Vagina (tissue), 2 donors: Measurements from ENCODE around the gene GART. TPM values are rescaled to one million over a fixed set of nuclear protein-coding genes. Genes with fewer than 3 reads are reported as not detected.

Experiments used
- DNase-seq, 2 donors: peaks; one replicate each; pipeline ENCODE4 v3.0.0-alpha.2; 2017; ENCODE audit errors: extremely low spot score in 2 of 2
- H3K27ac ChIP-seq: fragments of 200-600 bp; sonication (generic); one replicate; pipeline ENCODE4 v1.5.1; 2019
- H3K27me3 ChIP-seq: fragments of 200-600 bp; sonication (generic); one replicate; pipeline ENCODE4 v1.5.1; 2019
- H3K36me3 ChIP-seq, 2 donors: fragments of 200-600 bp; sonication (generic); one replicate each; pipeline ENCODE4 v1.5.1; 2017 to 2019
- H3K4me1 ChIP-seq: fragments of 200-600 bp; sonication (generic); one replicate; pipeline ENCODE4 v1.5.1; 2019
- H3K4me3 ChIP-seq, 2 donors: fragments of 200-600 bp; sonication (generic); 1 replicate in 1 of 2; 2 replicates in 1 of 2; pipeline ENCODE4 v1.5.1; 2016 to 2019
- H3K9me3 ChIP-seq: fragments of 200-600 bp; sonication (generic); one replicate; pipeline ENCODE4 v1.5.1; 2019
- CTCF ChIP-seq, 3 experiments: fragments of 450-650 bp in 2 of 3; fragments of 200-600 bp in 1 of 3; sonication (generic) in 1 of 3; IDR thresholded peaks; one replicate each; pipeline ENCODE4 v1.5.1; 2017 to 2019; ENCODE audit warnings: antibody characterized with exemption in 3 of 3, mild to moderate bottlenecking in 2 of 3, moderate library complexity in 2 of 3
- POLR2A ChIP-seq, 2 donors: fragments of 450-650 bp; IDR thresholded peaks; one replicate each; pipeline ENCODE4 v1.6.1; 2017; ENCODE audit warnings: antibody characterized with exemption in 2 of 2, mild to moderate bottlenecking in 2 of 2, moderate library complexity in 2 of 2
- POLR2AphosphoS5 ChIP-seq, 2 donors: sonication (generic); formaldehyde crosslinking; IDR thresholded peaks; one replicate each; pipeline ENCODE4 v1.9.0; 2017; ENCODE audit warnings: antibody characterized with exemption in 2 of 2, mild to moderate bottlenecking in 2 of 2, low read depth in 1 of 2; ENCODE audit not compliant: insufficient read depth in 1 of 2
- intact Hi-C: fragments of 100-400 bp; cut with DNase I; formaldehyde crosslinking; loops from one replicate; pipeline ENCODE4 v1.15.1; 2023
- total RNA-seq: library from RNA; depleted of rRNA; stranded (reverse); fragments of >200 nt; gene quantifications from one replicate; pipeline ENCODE4 v1.2.3, GENCODE V29; 2016

GART gene
- total RNA-seq, 1 donor from 2014 or later, result 47.6 TPM

DNA sequence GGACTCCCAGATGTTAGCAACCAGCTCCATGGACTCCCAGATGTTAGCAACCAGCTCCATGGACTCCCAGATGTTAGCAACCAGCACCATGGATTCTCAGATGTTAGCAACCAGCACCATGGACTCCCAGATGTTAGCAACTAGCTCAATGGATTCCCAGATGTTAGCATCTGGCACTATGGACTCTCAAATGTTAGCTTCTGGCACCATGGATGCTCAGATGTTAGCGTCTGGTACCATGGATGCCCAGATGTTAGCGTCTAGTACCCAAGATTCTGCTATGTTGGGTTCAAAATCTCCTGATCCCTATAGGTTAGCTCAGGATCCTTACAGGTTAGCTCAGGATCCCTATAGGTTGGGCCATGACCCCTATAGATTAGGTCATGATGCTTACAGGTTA lies 9.7 kb upstream of the GART start:
- Histone ChIP-seq H3K4me3 (no peak overlapping the region), H3K36me3 (peaks cover 0 to 76% of the 10 kb centered on the region in 2 donors), H3K4me1 (peaks cover 26% of the 10 kb centered on the region), H3K27ac (no peak overlapping the region), H3K27me3 (no peaks in the 10 kb centered on the region), H3K9me3 (no peaks in the 10 kb centered on the region)
- no peak for DNase-seq
- TF ChIP-seq POLR2AphosphoS5 (IDR thresholded peaks at IDR 0.05; ENCODE audit: insufficient read depth in 1 of 2, low read depth in 1 of 2), result no peak
- TF ChIP-seq CTCF (IDR thresholded peaks at IDR 0.05), result no peak
- no peak for TF ChIP-seq POLR2A (IDR thresholded peaks at IDR 0.05)
- intact Hi-C loops, result no loop called here

DNA sequence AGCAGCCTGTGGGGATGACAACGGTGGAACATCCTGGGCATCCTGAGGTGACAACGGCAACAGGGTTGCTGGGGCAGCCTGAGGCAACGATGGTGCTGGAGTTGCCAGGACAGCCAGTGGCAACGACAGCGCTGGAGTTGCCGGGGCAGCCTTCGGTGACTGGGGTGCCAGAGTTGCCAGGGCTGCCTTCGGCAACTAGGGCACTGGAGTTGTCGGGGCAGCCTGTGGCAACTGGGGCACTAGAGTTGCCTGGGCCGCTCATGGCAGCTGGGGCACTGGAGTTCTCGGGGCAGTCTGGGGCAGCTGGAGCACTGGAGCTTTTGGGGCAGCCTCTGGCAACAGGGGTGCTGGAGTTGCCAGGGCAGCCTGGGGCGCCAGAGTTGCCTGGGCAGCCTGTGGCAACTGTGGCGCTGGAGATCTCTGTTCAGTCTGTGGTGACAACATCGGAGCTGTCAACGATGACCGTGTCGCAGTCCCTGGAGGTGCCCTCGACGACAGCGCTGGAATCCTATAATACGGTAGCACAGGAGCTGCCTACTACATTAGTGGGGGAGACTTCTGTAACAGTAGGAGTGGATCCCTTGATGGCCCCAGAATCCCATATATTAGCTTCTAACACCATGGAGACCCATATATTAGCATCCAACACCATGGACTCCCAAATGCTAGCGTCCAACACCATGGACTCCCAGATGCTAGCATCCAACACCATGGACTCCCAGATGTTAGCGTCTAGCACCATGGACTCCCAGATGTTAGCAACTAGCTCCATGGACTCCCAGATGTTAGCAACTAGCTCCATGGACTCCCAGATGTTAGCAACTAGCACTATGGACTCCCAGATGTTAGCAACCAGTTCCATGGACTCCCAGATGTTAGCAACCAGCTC lies 9.1 kb upstream of the GART start:
- no peak for DNase-seq
- no peaks in the 10 kb centered on the region for H3K9me3 ChIP-seq
- H3K27ac ChIP-seq, result no peak overlapping the region
- no peaks in the 10 kb centered on the region for H3K27me3 ChIP-seq
- no peak for TF ChIP-seq POLR2AphosphoS5 (IDR thresholded peaks at IDR 0.05; ENCODE audit: insufficient read depth in 1 of 2, low read depth in 1 of 2)
- no peak for TF ChIP-seq CTCF (IDR thresholded peaks at IDR 0.05)
- TF ChIP-seq POLR2A (IDR thresholded peaks at IDR 0.05), result no peak
- no peak overlapping the region for H3K4me3 ChIP-seq
- H3K36me3 ChIP-seq, result peaks cover 0 to 73% of the 10 kb centered on the region in 2 donors
- intact Hi-C loops, result no loop called here
- peaks cover 20% of the 10 kb centered on the region for H3K4me1 ChIP-seq

DNA sequence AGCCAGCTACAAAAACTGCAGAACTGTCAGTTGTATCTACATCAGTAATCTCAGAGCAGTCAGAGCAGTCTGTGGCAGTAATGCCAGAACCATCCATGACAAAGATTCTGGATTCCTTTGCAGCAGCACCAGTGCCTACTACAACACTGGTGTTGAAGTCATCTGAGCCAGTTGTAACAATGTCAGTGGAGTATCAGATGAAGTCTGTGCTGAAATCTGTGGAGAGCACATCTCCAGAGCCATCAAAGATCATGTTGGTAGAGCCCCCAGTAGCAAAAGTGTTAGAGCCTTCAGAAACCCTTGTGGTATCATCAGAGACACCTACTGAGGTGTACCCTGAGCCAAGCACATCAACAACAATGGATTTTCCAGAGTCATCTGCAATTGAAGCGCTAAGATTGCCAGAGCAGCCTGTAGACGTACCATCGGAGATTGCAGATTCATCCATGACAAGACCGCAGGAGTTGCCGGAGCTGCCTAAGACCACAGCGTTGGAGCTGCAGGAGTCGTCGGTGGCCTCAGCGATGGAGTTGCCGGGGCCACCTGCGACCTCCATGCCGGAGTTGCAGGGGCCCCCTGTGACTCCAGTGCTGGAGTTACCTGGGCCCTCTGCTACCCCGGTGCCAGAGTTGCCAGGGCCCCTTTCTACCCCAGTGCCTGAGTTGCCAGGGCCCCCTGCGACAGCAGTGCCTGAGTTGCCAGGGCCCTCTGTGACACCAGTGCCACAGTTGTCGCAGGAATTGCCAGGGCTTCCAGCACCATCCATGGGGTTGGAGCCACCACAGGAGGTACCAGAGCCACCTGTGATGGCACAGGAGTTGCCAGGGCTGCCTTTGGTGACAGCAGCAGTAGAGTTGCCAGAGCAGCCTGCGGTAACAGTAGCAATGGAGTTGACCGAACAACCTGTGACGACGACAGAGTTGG lies 8.2 kb upstream of the GART start:
- no peak for TF ChIP-seq CTCF (IDR thresholded peaks at IDR 0.05)
- peaks cover 19% of the 10 kb centered on the region for H3K4me1 ChIP-seq
- no peaks in the 10 kb centered on the region for H3K27me3 ChIP-seq
- no peaks in the 10 kb centered on the region for H3K9me3 ChIP-seq
- DNase-seq, result no peak
- intact Hi-C loops, result no loop called here
- peaks cover 0 to 65% of the 10 kb centered on the region in 2 donors for H3K36me3 ChIP-seq
- H3K4me3 ChIP-seq, result no peak overlapping the region
- no peak overlapping the region for H3K27ac ChIP-seq

DNA sequence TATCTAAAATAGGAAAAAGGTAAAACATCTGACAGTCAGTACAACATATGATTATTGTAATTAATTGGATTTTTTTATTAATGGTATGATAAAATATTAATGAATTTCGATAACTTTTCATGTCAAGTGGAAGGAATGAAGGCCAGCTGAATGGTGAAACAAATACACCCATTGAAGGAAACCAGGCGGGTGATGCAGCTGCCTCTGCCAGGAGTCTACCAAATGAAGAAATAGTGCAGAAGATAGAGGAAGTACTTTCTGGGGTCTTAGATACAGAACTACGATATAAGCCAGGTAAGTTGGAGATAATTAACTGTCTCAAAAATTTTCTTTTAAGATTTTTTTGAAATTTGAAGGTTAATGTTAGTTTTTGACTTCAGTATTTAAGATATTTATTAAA lies 4.2 kb upstream of the GART start:
- Histone ChIP-seq H3K36me3 (peaks cover 0 to 28% of the 10 kb centered on the region in 2 donors), H3K27me3 (no peaks in the 10 kb centered on the region), H3K9me3 (no peaks in the 10 kb centered on the region), H3K27ac (no peak overlapping the region), H3K4me3 (no peak overlapping the region), H3K4me1 (peaks cover 23% of the 10 kb centered on the region)
- intact Hi-C loops, result no loop called here
- DNase-seq, result no peak
- no peak for TF ChIP-seq POLR2AphosphoS5 (IDR thresholded peaks at IDR 0.05; ENCODE audit: insufficient read depth in 1 of 2, low read depth in 1 of 2)
- TF ChIP-seq CTCF (IDR thresholded peaks at IDR 0.05), result no peak
- TF ChIP-seq POLR2A (IDR thresholded peaks at IDR 0.05), result no peak
